MM.1S (cell line): ENCODE measurements around the gene DRG2.

Experiments
- EZH2 ChIP-seq: fragments of 300-600 bp; sonication (generic); optimal IDR thresholded peaks from 2 replicates; pipeline ENCODE3; 2017; ENCODE audit warnings: low read depth, mild to moderate bottlenecking, antibody characterized with exemption, low read length, mixed read lengths
- EZH2phosphoT487 ChIP-seq: fragments of 300-600 bp; sonication (generic); IDR thresholded peaks from 2 replicates; pipeline ENCODE4 v1.6.1; 2018; ENCODE audit warnings: antibody characterized with exemption, low read length
- TF ChIP-seq, protein P1 (sequence below): fragments of 300-600 bp; sonication (generic); IDR thresholded peaks from 2 replicates; pipeline ENCODE4 v1.5.1; 2016; ENCODE audit warnings: antibody characterized with exemption, low read length, mixed read lengths

DNA sequence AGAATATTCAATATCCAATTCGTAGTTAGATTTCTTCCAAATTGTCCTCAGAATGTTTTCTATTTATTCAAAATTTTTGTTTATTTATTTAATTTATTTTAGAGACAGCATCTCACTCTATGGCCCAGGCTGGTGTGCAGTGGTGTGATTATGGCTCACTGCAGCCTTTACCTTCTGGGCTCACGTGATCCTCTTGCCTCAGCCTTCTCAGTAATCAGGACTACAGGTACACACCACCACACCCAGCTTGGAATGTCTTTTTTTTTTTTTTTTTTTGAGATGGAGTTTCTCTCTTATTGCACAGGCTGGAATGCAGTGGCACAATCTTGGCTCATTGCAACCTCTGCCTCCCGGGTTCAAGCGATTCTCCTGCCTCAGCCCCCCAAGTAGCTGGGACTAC is 3.5 kb upstream of the DRG2 start:
- TF ChIP-seq EZH2 = no peak
- TF ChIP-seq, protein P1, sequence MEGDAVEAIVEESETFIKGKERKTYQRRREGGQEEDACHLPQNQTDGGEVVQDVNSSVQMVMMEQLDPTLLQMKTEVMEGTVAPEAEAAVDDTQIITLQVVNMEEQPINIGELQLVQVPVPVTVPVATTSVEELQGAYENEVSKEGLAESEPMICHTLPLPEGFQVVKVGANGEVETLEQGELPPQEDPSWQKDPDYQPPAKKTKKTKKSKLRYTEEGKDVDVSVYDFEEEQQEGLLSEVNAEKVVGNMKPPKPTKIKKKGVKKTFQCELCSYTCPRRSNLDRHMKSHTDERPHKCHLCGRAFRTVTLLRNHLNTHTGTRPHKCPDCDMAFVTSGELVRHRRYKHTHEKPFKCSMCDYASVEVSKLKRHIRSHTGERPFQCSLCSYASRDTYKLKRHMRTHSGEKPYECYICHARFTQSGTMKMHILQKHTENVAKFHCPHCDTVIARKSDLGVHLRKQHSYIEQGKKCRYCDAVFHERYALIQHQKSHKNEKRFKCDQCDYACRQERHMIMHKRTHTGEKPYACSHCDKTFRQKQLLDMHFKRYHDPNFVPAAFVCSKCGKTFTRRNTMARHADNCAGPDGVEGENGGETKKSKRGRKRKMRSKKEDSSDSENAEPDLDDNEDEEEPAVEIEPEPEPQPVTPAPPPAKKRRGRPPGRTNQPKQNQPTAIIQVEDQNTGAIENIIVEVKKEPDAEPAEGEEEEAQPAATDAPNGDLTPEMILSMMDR = no peak
- TF ChIP-seq EZH2phosphoT487 = no peak
